GM21360 (cell line): ENCODE results near the gene SLC4A8.

ENCODE experiments used
- ATAC-seq: cut with Tn5 transposase; IDR thresholded peaks from one replicate; pipeline ENCODE4 v1.9.1; 2021; ENCODE audit warnings: mild to moderate bottlenecking, moderate library complexity; ENCODE audit not compliant: unreplicated experiment

Gene SLC4A8

DNA sequence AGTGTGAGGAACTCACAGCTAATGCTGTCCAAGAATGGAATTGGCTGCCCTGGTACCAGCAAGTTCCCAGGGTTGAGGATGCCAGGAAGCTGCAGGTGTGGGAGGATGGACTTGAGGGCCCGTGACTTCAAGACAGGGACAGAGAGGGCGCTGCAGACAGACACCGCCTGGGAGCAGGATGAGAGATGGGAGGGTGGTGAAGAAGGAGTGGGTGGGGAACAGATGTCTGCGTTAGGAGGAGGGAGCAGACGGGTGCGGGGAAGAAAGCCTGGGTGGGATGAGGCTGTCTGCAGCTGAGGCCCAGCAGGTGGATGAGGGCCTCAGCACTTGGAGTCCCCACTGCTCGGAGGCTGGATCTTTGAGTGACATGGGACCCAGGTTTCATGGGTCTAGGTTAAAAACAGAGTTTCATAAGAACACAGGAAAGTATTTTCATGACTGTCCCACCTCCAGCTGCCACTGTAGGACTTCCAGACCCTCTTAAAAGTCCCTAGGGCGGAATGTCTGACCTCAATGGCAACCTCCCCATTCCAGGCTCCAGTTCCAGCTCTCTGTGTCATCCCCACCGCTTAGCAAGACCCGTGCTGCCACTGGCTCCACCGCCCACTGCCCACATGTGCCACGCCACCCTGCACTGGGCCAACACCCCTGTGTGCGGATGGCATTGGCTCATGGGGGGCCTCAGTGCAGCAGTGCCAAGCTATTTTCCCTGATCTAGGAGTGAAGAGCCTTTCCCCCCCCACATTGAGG is 96.1 kb downstream of the SLC4A8 start:
- ATAC-seq = no peak

- ATAC-seq = no peak
These were observed 97.1 kb downstream of the SLC4A8 start for GRCh38 chr12:51521554-51522276.

- ATAC-seq = no peak
These were observed 98.1 kb downstream of the SLC4A8 start for GRCh38 chr12:51522696-51523095.

- no peak for ATAC-seq
These were observed 99.8 kb downstream of the SLC4A8 start for GRCh38 chr12:51524386-51524901.

DNA sequence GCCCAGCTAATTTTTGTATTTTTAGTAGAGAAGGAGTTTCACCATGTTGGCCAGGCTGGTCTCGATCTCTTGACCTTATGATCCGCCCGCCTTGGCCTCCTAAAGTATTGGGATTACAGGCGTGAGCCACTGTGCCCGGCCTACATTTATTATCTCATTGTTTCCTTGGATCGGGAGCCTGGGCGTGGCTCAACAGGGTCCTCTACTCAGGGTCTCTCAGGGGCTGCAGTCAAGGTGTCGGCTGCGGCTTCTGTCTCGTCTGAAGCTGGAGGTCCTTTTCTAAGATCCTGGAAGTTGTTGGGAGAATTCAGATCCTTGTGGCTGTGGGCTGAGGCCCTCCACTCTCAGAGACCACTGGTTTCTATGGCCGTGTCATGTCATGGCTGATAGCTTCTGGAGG is 100.9 kb downstream of the SLC4A8 start:
- ATAC-seq = no peak

DNA sequence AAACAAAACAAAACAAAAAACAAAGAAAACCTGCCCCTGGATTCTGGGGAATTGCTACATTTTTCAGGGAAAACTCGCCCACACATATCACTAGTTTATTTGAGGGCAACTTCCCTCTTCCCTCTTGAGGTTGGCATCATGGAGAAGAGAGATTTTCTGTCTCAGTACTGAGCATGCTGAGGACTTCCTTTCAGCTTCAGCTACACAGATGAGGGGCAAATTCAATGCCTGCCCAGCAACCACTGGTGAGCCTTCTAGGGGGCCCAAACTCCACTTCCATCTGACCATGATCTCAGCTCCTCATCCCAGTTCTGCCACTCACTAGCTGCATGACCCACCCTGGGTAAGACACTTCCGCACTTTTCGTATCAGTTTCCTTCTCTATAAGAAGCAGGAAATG is 103.3 kb downstream of the SLC4A8 start:
- no peak for ATAC-seq

GRCh38 chr12:51528852-51529650 is 104.4 kb downstream of the SLC4A8 start:
- ATAC-seq = no peak

DNA sequence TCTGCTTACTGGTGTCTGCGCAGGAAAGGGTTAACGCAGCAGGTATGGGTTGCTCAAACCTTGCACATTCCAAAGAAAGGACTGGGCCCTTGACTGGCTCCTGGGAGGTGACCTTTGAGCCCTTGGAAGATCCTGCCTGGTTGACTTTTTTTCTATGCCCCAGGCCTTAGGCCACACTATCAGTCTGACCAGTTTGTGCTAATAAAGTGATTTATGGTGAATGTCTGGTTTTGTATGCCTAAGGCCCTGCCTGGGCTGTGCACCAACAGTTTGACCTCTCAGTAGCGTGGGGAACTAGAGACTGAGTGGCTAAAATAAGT is 105.0 kb downstream of the SLC4A8 start:
- ATAC-seq = no peak

DNA sequence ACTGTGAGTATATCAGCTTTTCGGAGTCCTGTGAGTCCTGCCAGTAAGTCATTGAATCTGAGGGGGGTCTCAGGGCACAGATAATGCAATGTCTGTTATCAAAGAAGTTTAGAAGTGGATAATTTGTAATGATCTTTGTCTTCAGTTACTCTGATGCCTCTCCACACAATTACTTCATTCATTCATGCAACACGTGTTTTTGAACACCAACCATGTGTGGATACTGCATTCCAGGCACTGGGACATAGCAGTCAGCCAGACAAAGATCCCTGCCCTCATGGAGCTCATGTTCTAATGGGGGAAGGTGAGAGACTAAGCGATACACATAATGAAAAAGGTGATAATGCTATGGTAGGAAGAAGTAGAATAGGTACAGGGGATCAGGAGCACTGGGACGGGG is 105.6 kb downstream of the SLC4A8 start:
- ATAC-seq = no peak

DNA sequence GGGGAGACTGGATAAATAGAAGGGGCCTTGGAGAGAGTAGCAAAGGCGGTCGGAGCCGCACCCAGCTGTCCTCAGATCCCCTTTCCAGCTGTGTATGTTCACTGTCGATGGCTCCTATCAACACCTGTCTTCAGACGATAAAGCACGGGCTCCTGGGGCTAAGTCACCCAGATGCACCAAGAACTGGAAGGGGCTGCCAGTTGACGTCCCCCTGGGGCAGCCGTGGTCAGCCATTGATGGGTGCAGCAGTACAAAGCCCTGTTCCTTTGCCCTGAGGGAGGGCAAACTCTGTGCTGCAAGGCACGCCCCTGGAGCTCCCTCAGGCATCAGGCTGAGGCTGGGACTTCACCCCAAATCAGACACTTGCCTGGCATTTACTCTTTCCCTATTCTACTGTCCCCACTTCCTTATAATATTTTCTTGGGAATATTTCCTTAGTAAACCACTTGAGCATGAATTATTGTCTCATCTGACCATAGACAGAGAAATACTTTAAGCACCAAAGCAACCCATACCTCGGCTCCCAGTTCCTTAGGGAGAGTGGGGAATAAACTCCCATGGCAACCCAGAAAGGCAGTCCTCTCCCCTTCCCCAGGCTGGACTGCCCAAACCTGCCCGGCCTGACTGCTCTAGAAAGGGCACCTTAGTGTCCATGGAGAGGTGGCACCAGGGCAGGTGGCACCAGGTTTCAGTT is 106.8 kb downstream of the SLC4A8 start:
- ATAC-seq = no peak

GRCh38 chr12:51531978-51532497 is 107.4 kb downstream of the SLC4A8 start:
- ATAC-seq = no peak

DNA sequence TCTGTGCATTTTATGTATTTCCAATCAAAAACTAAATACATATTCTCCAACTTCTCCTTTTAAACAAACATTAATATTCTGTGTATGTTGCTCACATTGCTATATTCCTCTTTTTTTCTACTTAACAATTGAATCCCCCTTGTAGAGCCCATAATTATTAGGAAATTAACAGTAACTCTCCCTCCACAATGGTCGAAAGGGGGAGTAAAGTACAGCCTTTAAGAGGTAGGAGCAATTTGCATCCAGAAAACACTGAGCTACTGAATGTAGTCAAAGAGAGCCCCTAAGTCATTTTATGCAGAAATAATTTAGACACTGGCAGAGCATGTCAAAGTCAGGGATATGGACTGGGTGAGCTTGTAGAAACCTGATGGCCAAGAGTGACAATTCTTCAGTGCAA is 109.2 kb downstream of the SLC4A8 start:
- no peak for ATAC-seq

GRCh38 chr12:51534216-51535074 is 109.8 kb downstream of the SLC4A8 start:
- no peak for ATAC-seq

DNA sequence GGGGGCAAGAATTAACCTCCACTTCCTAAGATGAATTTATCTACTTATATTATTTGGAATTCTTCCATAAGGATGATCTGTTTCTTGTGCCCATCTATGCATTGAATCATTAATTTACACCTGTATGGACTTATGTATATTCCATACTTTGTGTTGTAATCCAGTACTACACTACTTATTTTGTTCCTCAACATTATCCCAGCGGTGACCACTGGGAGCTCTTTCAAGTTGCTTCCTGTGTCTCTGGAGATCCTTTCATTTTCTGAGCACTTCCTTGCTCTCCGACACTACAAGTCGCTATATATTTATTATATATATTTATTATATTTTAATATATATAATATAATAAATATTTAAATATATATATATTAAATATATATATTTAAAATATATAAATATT is 111.5 kb downstream of the SLC4A8 start:
- no peak for ATAC-seq

- ATAC-seq = no peak
These were observed 113.5 kb downstream of the SLC4A8 start for GRCh38 chr12:51538149-51538548.

DNA sequence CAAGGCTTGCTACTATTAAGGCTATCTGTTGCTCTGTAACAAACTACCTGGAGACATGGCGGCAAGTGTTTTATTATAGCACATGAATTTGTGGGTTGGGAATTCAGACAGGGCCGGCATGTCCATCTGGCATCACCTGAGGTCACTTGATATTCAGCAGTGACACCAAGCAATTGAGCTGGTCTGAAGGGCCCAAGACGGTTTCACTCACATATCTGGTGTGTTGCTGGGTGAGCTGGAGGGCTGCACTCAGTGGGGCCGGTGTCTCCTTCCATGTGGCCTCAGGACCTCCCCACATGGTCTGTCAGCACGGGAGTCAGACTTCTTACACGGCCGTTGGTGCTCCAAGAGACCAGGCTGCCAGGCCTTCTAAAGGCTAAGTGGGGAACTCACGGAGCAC is 114.0 kb downstream of the SLC4A8 start:
- no peak for ATAC-seq

DNA sequence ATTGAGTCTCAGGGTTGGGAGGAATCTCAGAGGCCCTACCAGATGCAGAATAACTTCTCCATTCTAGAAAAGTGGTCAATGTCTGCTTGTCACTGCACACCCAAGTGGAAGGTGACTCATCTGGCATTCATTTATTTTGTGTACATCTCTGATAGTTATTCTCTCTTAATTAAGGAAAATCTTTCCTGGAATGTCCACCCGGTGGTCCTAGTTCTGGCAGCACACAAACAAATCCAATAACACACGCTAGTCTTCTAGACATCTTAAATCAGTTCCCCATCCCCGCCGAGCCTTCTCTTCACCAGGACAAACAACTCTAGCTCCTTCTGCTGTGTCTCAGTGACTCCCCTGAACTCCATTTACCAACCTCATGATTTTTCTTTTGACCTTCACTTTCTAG is 116.4 kb downstream of the SLC4A8 start:
- no peak for ATAC-seq

GRCh38 chr12:51546097-51546496 is 121.5 kb downstream of the SLC4A8 start:
- ATAC-seq = no peak

GRCh38 chr12:51547606-51548005 is 123.0 kb downstream of the SLC4A8 start:
- ATAC-seq = no peak

DNA sequence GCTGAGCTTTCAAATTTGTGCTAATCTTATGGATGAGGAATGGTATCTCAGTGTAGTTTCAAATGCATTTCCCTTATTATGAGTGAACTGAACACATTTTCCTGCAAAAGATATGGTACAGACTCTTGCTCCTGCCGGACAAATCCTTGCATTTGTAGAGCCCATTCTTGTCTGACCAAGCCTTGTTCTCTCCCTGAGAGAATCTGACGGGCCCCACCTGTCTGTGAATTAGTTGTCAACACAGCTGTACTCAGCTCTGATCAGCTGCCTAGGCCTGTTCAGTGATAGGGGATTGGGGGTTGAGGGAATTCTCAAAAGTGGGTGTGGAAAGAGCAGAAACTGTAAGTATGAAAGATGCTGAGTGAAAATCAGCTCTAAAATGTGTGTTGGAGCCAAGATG is 123.6 kb downstream of the SLC4A8 start:
- ATAC-seq = no peak
